ENCODE results near the gene NAT16.
"Not testable (repeated sequence)": the region's sequence is repeated elsewhere in the genome, so short reads cannot be mapped to it uniquely, and the experiment has no call there.

- TF ChIP-seq CTCF, POLR2A (IDR thresholded peaks at IDR 0.05): not testable (repeated sequence)
Observed at GRCh38 chr7:101203740-101204738, 23.9 kb upstream of the NAT16 start.

Data from body of pancreas (tissue), 4 donors.